GM21526 (cell line): ENCODE results near the gene CUL9.

Experiments used
- ATAC-seq: cut with Tn5 transposase; IDR thresholded peaks from one replicate; pipeline ENCODE4 v1.9.1; 2021; ENCODE audit warnings: moderate library complexity; ENCODE audit not compliant: unreplicated experiment, low FRiP score

Gene CUL9

GRCh38 chr6:43172104-43173007 is 9.6 kb upstream of the CUL9 start:
- ATAC-seq = no peak

GRCh38 chr6:43173591-43174262 is 8.3 kb upstream of the CUL9 start:
- no peak for ATAC-seq

GRCh38 chr6:43174263-43175112 is 7.5 kb upstream of the CUL9 start:
- ATAC-seq = peak; percentile 60

DNA sequence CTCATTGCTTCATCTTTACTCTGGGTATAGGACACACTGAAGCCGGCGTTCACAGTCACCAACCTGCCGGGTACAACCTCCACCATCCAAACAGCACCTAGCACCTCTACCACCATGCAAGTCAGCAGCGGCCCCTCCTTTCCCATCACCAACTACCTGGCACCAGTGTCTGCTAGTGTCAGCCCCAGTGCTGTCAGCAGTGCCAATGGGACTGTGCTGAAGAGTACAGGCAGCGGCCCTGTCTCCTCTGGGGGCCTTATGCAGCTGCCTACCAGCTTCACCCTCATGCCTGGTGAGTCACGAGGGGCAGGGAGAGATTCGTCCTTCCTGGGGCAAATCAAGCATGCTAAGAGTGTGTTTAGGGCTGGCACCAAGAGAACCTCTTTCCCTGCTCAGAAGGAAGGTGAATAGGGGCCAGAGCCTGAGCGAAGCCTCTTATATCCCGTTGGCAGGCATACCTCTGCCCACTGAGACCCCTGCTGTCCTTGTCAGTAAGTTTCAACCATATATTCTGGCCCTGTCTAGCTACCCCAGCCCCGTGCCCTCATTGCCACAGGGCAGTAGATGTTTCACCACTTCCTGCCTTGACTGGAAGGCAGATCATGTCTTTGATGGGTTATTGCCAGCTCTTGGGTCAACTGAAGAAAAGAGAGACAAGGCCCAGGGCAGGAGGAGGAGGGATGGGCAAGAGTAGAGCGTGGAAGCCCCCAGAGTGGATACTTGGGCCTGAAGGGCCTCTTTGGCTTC is 6.1 kb upstream of the CUL9 start:
- no peak for ATAC-seq

DNA sequence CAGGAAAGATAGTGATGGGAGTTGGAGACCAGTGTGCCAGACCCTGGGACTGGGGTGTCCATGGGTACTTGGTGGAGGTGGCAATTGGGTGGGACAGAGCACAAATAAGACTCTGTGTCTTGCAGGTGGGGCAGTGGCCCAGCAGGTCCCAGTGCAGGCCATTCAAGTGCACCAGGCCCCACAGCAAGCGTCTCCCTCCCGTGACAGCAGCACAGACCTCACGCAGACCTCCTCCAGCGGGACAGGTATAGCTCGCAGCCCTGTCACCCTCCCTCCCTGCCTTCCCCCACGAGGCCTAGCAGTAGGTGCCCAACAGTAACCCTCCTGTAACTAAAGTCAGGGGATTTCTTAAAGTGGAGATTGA is 5.6 kb upstream of the CUL9 start:
- ATAC-seq = no peak

DNA sequence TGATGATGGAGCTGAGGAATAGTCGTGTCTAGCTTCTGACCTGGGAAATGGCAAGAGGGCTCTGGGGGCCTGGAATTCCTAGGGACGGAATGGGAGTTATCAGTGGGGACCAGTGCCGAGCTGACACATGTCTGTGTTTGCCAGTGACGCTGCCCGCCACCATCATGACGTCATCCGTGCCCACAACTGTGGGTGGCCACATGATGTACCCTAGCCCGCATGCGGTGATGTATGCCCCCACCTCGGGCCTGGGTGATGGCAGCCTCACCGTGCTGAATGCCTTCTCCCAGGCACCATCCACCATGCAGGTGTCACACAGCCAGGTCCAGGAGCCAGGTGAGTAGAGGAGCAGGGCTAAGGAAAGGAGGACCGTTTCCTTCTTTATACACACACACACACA is 3.8 kb upstream of the CUL9 start:
- no peak for ATAC-seq

- no peak for ATAC-seq
Observed at GRCh38 chr6:43178951-43179830, 2.8 kb upstream of the CUL9 start.

- no peak for ATAC-seq
Observed at GRCh38 chr6:43180058-43180457, 1.9 kb upstream of the CUL9 start.

DNA sequence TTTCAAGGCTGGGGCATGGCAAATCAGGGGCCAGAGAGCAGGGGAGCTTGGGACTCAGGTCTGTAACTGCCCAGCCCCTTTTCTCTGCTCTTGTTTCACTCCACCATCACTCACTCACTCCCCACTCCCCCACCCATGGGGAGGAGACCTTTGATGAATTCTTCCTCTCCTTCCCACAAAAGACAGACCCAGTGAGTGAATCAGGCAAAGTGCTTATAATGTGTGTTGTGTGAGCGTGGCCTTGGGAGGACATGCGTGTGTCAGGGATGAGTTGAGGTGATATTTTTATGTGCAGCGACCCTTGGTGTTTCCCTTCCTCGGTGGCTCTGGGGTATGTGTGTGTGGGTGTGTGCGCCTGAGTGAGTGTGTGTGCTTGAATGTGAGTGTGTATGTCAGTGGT is 1.0 kb upstream of the CUL9 start:
- no peak for ATAC-seq

DNA sequence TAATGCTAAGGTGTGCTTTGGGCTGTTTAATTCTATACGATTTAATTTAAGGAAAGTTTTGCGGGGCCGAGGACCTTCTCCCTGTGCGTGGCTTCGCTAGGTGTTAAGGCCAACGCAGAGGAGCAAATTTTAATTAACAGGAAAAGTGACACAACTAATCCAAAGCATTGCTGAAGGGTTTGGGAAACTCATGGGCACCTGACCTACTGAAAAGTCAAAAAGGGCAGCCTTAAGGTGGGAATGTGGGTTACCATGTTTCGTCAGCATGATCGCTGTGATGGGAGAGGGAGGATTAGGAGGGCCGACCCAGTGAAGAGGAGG is 415 bp upstream of the CUL9 start:
- ATAC-seq = no peak

DNA sequence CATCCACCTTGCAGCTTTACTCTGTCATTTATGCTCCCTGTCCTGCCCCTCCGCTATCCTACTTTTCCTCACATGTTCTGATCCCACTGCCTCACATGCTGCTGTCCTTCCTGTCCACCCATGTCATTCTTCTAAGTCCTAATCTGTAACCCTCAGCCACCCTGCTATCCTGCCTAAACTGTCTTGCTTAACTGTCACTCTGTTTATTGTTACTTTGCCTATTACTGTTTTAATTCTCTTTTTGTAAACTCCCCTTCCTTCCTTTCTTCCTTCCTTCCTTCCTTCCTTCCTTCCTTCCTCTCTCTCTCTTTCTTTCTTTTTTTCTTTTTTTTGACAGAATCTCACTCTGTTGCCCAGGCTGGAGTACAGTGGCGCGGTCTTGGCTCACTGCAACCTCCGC is 1.4 kb downstream of the CUL9 start:
- ATAC-seq = no peak

- no peak for ATAC-seq
Observed at GRCh38 chr6:43184268-43184985, 2.4 kb downstream of the CUL9 start.

DNA sequence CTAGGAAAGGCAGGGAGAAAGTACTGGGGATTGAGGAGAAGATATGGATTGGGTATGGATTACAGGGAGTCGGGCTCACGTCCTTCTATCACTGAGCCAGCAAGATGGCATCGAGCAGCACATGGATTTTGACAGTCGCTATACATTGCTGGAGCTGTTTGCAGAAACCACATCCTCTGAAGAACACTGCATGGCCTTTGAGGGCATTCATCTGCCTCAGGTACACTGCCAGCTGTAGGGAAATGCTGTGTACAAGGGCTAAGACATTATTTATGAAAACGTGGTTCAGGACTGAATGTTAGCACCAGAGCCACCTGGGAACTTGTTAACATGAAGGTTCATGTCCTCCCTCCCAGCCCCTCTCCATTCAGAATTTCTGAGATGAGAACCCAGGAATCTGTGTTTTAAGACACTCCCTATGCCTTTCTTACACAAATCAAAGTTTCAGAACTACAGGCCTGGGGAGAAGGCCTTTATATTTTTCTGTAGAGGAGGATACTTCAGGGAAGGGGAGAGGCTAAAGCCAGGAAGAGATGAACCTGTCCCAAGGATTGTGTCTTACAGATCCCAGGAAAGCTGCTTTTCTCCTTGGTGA is 3.5 kb downstream of the CUL9 start:
- no peak for ATAC-seq

DNA sequence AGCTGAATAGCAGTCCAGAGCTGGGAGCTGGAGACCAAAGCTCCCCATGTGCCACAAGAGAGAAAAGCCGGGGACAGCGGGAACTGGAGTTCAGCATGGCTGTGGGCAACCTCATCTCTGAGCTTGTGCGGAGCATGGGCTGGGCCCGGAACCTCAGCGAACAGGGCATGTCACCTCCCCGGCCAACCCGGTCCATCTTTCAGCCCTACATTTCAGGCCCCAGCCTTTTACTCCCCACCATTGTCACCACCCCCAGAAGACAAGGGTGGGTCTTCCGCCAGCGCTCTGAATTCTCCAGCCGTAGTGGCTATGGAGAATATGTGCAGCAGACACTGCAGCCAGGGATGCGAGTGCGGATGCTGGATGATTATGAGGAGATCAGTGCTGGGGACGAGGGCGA is 4.0 kb downstream of the CUL9 start:
- ATAC-seq = no peak

DNA sequence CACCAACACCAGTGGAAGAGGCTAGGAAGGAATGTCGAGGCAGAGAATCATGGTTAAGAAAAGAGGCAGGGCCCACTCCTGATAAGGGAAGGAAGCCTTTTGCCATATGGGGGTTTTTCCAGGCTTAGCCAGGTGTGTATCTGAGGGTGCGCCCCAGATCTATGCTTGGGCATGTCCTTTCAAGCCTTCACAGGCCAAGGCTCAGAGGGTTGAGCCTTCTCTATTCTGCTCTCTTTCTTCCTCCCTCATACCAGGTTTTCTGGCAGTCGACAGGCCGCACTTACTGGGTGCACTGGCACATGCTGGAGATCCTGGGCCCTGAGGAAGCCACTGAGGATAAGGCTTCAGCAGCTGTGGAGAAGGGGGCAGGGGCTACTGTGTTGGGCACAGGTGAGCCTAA is 4.7 kb downstream of the CUL9 start:
- ATAC-seq = no peak

- no peak for ATAC-seq
Observed at GRCh38 chr6:43187821-43188220, 5.8 kb downstream of the CUL9 start.

DNA sequence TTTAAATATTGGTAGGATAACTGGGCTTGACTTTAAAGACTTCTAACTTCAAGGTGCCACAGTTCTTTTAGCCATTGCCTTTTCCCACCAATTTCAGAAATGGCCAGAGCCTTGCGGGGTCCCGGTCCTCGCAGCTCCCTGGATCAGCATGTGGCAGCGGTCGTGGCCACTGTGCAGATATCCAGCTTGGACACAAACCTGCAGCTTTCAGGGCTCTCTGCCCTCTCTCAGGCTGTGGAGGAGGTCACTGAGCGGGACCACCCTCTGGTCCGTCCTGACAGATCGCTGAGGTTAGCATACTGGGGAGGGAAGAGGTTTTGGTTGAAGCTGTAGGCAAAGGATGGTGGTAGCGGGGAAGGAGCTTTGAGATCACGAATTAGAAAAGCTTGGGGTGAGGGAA is 6.4 kb downstream of the CUL9 start:
- ATAC-seq = no peak

- ATAC-seq = no peak
Observed at GRCh38 chr6:43189776-43190304, 7.8 kb downstream of the CUL9 start.
